NCI-H2227 treated with DMSO at 0.1 percent for 48 hours (cell line): ENCODE data around the gene MYCL.
"Not testable (repeated sequence)": the region's sequence is repeated elsewhere in the genome, so short reads cannot be mapped to it uniquely, and the experiment has no call there.

Experiments used
- DNase-seq: peaks from one replicate; lab custom pipeline; 2025; lab: John Stamatoyannopoulos, UW

The MYCL gene

GRCh38 chr1:39919545-39919944, 17.8 kb upstream of the MYCL start:
- DNase-seq = peak; percentile 73

- no peak for DNase-seq
Observed at GRCh38 chr1:39917825-39918224, 16.1 kb upstream of the MYCL start.

- no peak for DNase-seq
Observed at GRCh38 chr1:39915499-39916129, 13.9 kb upstream of the MYCL start.

- not testable (repeated sequence) for DNase-seq
Observed at GRCh38 chr1:39913136-39913535, 11.4 kb upstream of the MYCL start.

- DNase-seq = no peak
Observed at GRCh38 chr1:39910263-39910662, 8.5 kb upstream of the MYCL start.

GRCh38 chr1:39908534-39908933, 6.8 kb upstream of the MYCL start:
- no peak for DNase-seq

GRCh38 chr1:39907528-39908453, 6.1 kb upstream of the MYCL start:
- DNase-seq = no peak

GRCh38 chr1:39905172-39905571, 3.5 kb upstream of the MYCL start:
- DNase-seq = no peak

- DNase-seq = no peak
Observed at GRCh38 chr1:39902460-39902807, 717 bp upstream of the MYCL start.

GRCh38 chr1:39901464-39901713, 328 bp downstream of the MYCL start:
- no peak for DNase-seq

- DNase-seq = no peak
Observed at GRCh38 chr1:39900662-39901463, 854 bp downstream of the MYCL start.

- DNase-seq = no peak
Observed at GRCh38 chr1:39899611-39900538, 1.8 kb downstream of the MYCL start.

- DNase-seq = peak; percentile 38
Observed at GRCh38 chr1:39898648-39899603, 2.8 kb downstream of the MYCL start.

GRCh38 chr1:39898191-39898590, 3.5 kb downstream of the MYCL start:
- no peak for DNase-seq

- no peak for DNase-seq
Observed at GRCh38 chr1:39896909-39897685, 4.6 kb downstream of the MYCL start.

GRCh38 chr1:39895731-39896480, 5.8 kb downstream of the MYCL start:
- no peak for DNase-seq

- DNase-seq = no peak
Observed at GRCh38 chr1:39894884-39895495, 6.7 kb downstream of the MYCL start.
